H9 (cell line): ENCODE data around the gene SPARCL1. TPM values are rescaled to one million over a fixed set of nuclear protein-coding genes. Genes with fewer than 3 reads are reported as not detected.

Source experiments
- DNase-seq: peaks from one replicate; pipeline ENCODE4 v3.0.0-alpha.2; 2017
- H2AFZ ChIP-seq: one replicate; pipeline ENCODE4 v1.6.1; 2013; ENCODE audit warnings: mild to moderate bottlenecking, low read length, control low read depth, moderate library complexity
- H2AK5ac ChIP-seq: 2 replicates; pipeline ENCODE4 v1.6.1; 2013; ENCODE audit warnings: low read length, control low read depth, mixed read lengths; ENCODE audit not compliant: insufficient read length
- H2BK120ac ChIP-seq: one replicate; pipeline ENCODE4 v1.6.1; 2013; ENCODE audit warnings: low read depth, mild to moderate bottlenecking, low read length, control low read depth, inconsistent platforms; ENCODE audit not compliant: poor library complexity, severe bottlenecking
- H2BK12ac ChIP-seq: 2 replicates; pipeline ENCODE4 v1.6.1; 2013; ENCODE audit warnings: low read length, control low read depth, mixed read lengths, low read depth; ENCODE audit not compliant: insufficient read length
- H2BK15ac ChIP-seq: 2 replicates; pipeline ENCODE4 v1.6.1; 2013; ENCODE audit warnings: low read depth, low read length, control low read depth
- H2BK20ac ChIP-seq: one replicate; pipeline ENCODE4 v1.6.1; 2013; ENCODE audit warnings: low read depth, mild to moderate bottlenecking, low read length, control low read depth, inconsistent platforms; ENCODE audit not compliant: poor library complexity, severe bottlenecking
- H2BK5ac ChIP-seq: 2 replicates; pipeline ENCODE4 v1.6.1; 2013; ENCODE audit warnings: low read length, control low read depth, mixed read lengths; ENCODE audit not compliant: insufficient read length
- H3K14ac ChIP-seq: 2 replicates; pipeline ENCODE4 v1.6.1; 2013; ENCODE audit warnings: low read length, control low read depth; ENCODE audit not compliant: insufficient read depth
- H3K18ac ChIP-seq: 2 replicates; pipeline ENCODE4 v1.6.1; 2013; ENCODE audit warnings: low read depth, mild to moderate bottlenecking, mixed read lengths, low read length, control low read depth; ENCODE audit not compliant: insufficient read length
- H3K23ac ChIP-seq: 2 replicates; pipeline ENCODE4 v1.6.1; 2013; ENCODE audit warnings: low read length, control low read depth, mixed read lengths, low read depth; ENCODE audit not compliant: insufficient read length
- H3K23me2 ChIP-seq: 2 replicates; pipeline ENCODE4 v1.6.1; 2013; ENCODE audit warnings: low read depth, mild to moderate bottlenecking, mixed read lengths, low read length, control low read depth; ENCODE audit not compliant: insufficient read length, poor library complexity, severe bottlenecking
- H3K27ac ChIP-seq: 2 replicates; pipeline ENCODE4 v1.5.1; 2013; ENCODE audit warnings: low read length, control low read depth, mixed read lengths, low read depth; ENCODE audit not compliant: insufficient read length
- H3K27me3 ChIP-seq: 2 replicates; pipeline ENCODE4 v1.6.1; 2013; ENCODE audit warnings: low read length, control low read depth, inconsistent platforms; ENCODE audit not compliant: insufficient read depth
- H3K4ac ChIP-seq: 2 replicates; pipeline ENCODE4 v1.6.1; 2013; ENCODE audit warnings: low read depth, mild to moderate bottlenecking, control low read depth, inconsistent platforms, low read length, moderate library complexity
- H3K4me1 ChIP-seq: 2 replicates; pipeline ENCODE4 v1.6.1; 2013; ENCODE audit warnings: low read length, control low read depth, inconsistent platforms; ENCODE audit not compliant: insufficient read depth
- H3K4me2 ChIP-seq: 2 replicates; pipeline ENCODE4 v1.6.1; 2013; ENCODE audit warnings: low read length, control low read depth, mixed read lengths; ENCODE audit not compliant: insufficient read length, insufficient read depth
- H3K56ac ChIP-seq: 2 replicates; pipeline ENCODE4 v1.6.1; 2013; ENCODE audit warnings: low read depth, mild to moderate bottlenecking, mixed read lengths, low read length, control low read depth; ENCODE audit not compliant: insufficient read length
- H3K79me1 ChIP-seq: 2 replicates; pipeline ENCODE4 v1.6.1; 2013; ENCODE audit warnings: low read depth, mild to moderate bottlenecking, moderate library complexity, low read length, control low read depth, inconsistent platforms; ENCODE audit not compliant: insufficient read depth, poor library complexity, severe bottlenecking
- H3K79me2 ChIP-seq: 2 replicates; pipeline ENCODE4 v1.6.1; 2013; ENCODE audit warnings: low read length, control low read depth, inconsistent platforms; ENCODE audit not compliant: insufficient read depth
- H3K9ac ChIP-seq: 2 replicates; pipeline ENCODE4 v1.6.1; 2013; ENCODE audit warnings: low read length, control low read depth, mixed read lengths; ENCODE audit not compliant: insufficient read length; ENCODE audit errors: extremely low read depth
- H3K9me3 ChIP-seq: one replicate; pipeline ENCODE4 v1.6.1; 2013; ENCODE audit warnings: low read depth, low read length, inconsistent platforms; ENCODE audit not compliant: control insufficient read depth
- H3T11ph ChIP-seq: one replicate; pipeline ENCODE4 v1.6.1; 2013; ENCODE audit warnings: mild to moderate bottlenecking, low read length, control low read depth, inconsistent platforms
- H4K20me1 ChIP-seq: one replicate; pipeline ENCODE4 v1.6.1; 2013; ENCODE audit not compliant: control insufficient read depth, insufficient read length, insufficient read depth
- H4K5ac ChIP-seq: 2 replicates; pipeline ENCODE4 v1.6.1; 2013; ENCODE audit warnings: low read depth, mild to moderate bottlenecking, mixed read lengths, low read length, control low read depth; ENCODE audit not compliant: insufficient read length
- H4K8ac ChIP-seq: replicated peaks from 2 replicates; pipeline ENCODE4 v1.6.1; 2013; ENCODE audit warnings: low read length, control low read depth, mixed read lengths, low read depth; ENCODE audit not compliant: insufficient read length
- H4K91ac ChIP-seq: 2 replicates; pipeline ENCODE4 v1.6.1; 2013; ENCODE audit warnings: low read depth, mild to moderate bottlenecking, moderate library complexity, mixed read lengths, low read length, control low read depth; ENCODE audit not compliant: insufficient read length
- H3K27ac Mint-ChIP-seq, 3 experiments: 2 replicates in 2 of 3; 3 replicates in 1 of 3; pipeline ENCODE4 v1.8.0; 2020 to 2021; ENCODE audit warnings: mixed read lengths in 3 of 3, mild to moderate bottlenecking in 1 of 3, moderate library complexity in 1 of 3
- H3K27me3 Mint-ChIP-seq: 2 replicates; pipeline ENCODE4 v1.8.0; 2021; ENCODE audit warnings: low read depth, mild to moderate bottlenecking, moderate library complexity, mixed read lengths
- H3K36me3 Mint-ChIP-seq, 3 experiments: 2 replicates in 2 of 3; 3 replicates in 1 of 3; pipeline ENCODE4 v1.8.0; 2020 to 2021; ENCODE audit warnings: low read depth in 3 of 3, mixed read lengths in 3 of 3; ENCODE audit not compliant: insufficient read depth in 1 of 3
- H3K4me1 Mint-ChIP-seq, 2 experiments: 2 replicates each; pipeline ENCODE4 v1.8.0; 2020; ENCODE audit warnings: mixed read lengths in 2 of 2
- H3K4me3 Mint-ChIP-seq, 2 experiments: 2 replicates in 1 of 2; 3 replicates in 1 of 2; pipeline ENCODE4 v1.8.0; 2020 to 2021; ENCODE audit warnings: mild to moderate bottlenecking in 2 of 2, mixed read lengths in 2 of 2, moderate library complexity in 1 of 2
- H3K9me3 Mint-ChIP-seq, 2 experiments: 2 replicates in 1 of 2; 3 replicates in 1 of 2; pipeline ENCODE4 v1.8.0; 2020; ENCODE audit warnings: mild to moderate bottlenecking in 2 of 2, mixed read lengths in 2 of 2, moderate library complexity in 1 of 2
- CTCF ChIP-seq: fragments of 200-600 bp; sonication (generic); conservative IDR thresholded peaks from 3 replicates; pipeline ENCODE4 v1.8.0; 2021; ENCODE audit warnings: antibody characterized with exemption, mild to moderate bottlenecking
- WGBS: extraction: QIAGEN DNeasy Blood & Tissue Kit; methylation state at CpG from one replicate; pipeline ENCODE4 v1.1.7; 2013; ENCODE audit warnings: missing lambda C conversion rate, low lambda C conversion rate, mixed read lengths; ENCODE audit not compliant: insufficient read length; ENCODE audit errors: extremely low coverage; 5-methylcytosine and 5-hydroxymethylcytosine counted together
- total RNA-seq: library from RNA; stranded (reverse); gene quantifications from 2 replicates; pipeline ENCODE4 v1.2.1, GENCODE V29; 2021

Gene SPARCL1
- total RNA-seq, 1 experiment from 2014 or later = 0.17 TPM

- peaks cover 0 to 8% (median 4%) of the 10 kb centered on the region in 3 experiments; a peak in 5 of 7 replicates for H3K36me3 Mint-ChIP-seq
- H3K23me2 ChIP-seq = no peaks in the 10 kb centered on the region
- H2AK5ac ChIP-seq = no peak overlapping the region
- DNase-seq = no peak
- H3K27ac ChIP-seq = no peak overlapping the region
- H3T11ph ChIP-seq = no peak overlapping the region
- H3K4me2 ChIP-seq = no peak overlapping the region
- no peaks in the 10 kb centered on the region for H3K79me1 ChIP-seq
- H3K4me1 ChIP-seq = no peaks in the 10 kb centered on the region; the same call in 1 of the 2 replicates
- H2BK15ac ChIP-seq = no peak overlapping the region
- peaks cover 6 to 7% of the 10 kb centered on the region in 2 experiments; a peak in 4 of 5 replicates for H3K9me3 Mint-ChIP-seq
- no peaks in the 10 kb centered on the region for H3K79me2 ChIP-seq
- H4K20me1 ChIP-seq = no peaks in the 10 kb centered on the region
- no peak overlapping the region for H2BK120ac ChIP-seq
- H2BK12ac ChIP-seq = no peak overlapping the region
- WGBS = no CpG with 5 or more reads among the region's 1 CpG
- no peak overlapping the region for H3K56ac ChIP-seq
- H3K27me3 ChIP-seq = no peaks in the 10 kb centered on the region; the same call in 1 of the 2 replicates
- no peak overlapping the region for H2BK5ac ChIP-seq
- H3K27me3 Mint-ChIP-seq = no peaks in the 10 kb centered on the region; the same call in 1 of the 2 replicates
- H3K9me3 ChIP-seq = no peaks in the 10 kb centered on the region
- no peak overlapping the region for H3K18ac ChIP-seq
- no peak overlapping the region for H3K27ac Mint-ChIP-seq
- H3K9ac ChIP-seq = no peak overlapping the region
- peaks cover 35% of the 10 kb centered on the region in 2 experiments for H3K4me1 Mint-ChIP-seq
- H4K8ac ChIP-seq = no peak overlapping the region
- H2AFZ ChIP-seq = no peak overlapping the region
- H2BK20ac ChIP-seq = no peak overlapping the region
- no peak overlapping the region for H3K23ac ChIP-seq
- TF ChIP-seq CTCF = no peak
- H3K4ac ChIP-seq = no peak overlapping the region
- H4K5ac ChIP-seq = no peak overlapping the region
- H3K14ac ChIP-seq = no peak overlapping the region
- no peak overlapping the region; a peak in 1 of 5 replicates for H3K4me3 Mint-ChIP-seq
- no peak overlapping the region for H4K91ac ChIP-seq
These were observed 50.4 kb downstream of the SPARCL1 start for GRCh38 chr4:87478732-87479250.
